ENCODE data around the gene UTRN.

DNA sequence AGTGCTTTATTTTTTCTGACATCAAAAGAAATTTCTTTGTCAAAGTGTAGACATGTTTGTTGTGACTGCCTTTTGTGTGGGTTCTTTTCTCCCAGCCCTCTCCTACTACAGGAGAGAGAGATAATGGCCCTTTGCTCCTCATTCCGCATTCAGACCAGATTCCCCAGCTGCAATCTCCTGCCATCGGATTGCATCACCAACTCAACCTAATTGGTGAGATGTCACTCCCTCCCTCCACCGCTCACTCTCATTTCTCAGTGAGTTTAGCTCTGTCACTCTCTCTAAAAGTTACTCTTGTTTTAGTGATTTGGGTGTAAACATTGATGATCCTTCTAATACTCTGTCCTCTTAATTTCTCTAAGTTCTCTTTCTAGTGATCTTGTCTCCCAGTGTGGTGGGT is 22.7 kb downstream of the UTRN start:
- TF ChIP-seq, protein P1, sequence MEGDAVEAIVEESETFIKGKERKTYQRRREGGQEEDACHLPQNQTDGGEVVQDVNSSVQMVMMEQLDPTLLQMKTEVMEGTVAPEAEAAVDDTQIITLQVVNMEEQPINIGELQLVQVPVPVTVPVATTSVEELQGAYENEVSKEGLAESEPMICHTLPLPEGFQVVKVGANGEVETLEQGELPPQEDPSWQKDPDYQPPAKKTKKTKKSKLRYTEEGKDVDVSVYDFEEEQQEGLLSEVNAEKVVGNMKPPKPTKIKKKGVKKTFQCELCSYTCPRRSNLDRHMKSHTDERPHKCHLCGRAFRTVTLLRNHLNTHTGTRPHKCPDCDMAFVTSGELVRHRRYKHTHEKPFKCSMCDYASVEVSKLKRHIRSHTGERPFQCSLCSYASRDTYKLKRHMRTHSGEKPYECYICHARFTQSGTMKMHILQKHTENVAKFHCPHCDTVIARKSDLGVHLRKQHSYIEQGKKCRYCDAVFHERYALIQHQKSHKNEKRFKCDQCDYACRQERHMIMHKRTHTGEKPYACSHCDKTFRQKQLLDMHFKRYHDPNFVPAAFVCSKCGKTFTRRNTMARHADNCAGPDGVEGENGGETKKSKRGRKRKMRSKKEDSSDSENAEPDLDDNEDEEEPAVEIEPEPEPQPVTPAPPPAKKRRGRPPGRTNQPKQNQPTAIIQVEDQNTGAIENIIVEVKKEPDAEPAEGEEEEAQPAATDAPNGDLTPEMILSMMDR (IDR thresholded peaks at IDR 0.05) = no peak
- TF ChIP-seq POLR2A (IDR thresholded peaks at IDR 0.05) (no peak), EP300 (IDR thresholded peaks at IDR 0.05) (no peak)

Data from sigmoid colon (tissue), 4 donors.